IPS-15b (cell line): ENCODE data around the gene TMC6.

Source experiments
- H3K27me3 ChIP-seq: one replicate; pipeline ENCODE4 v1.6.1; 2013; ENCODE audit warnings: low read length; ENCODE audit not compliant: control insufficient read depth, insufficient read depth
- H3K36me3 ChIP-seq: one replicate; pipeline ENCODE4 v1.6.1; 2013; ENCODE audit warnings: low read length; ENCODE audit not compliant: control insufficient read depth, insufficient read depth
- H3K4me1 ChIP-seq: one replicate; pipeline ENCODE4 v1.6.1; 2013; ENCODE audit warnings: mild to moderate bottlenecking, low read length; ENCODE audit not compliant: control insufficient read depth, insufficient read depth
- H3K4me3 ChIP-seq: one replicate; pipeline ENCODE4 v1.5.1; 2013; ENCODE audit warnings: low read depth, low read length
- H3K9ac ChIP-seq: one replicate; pipeline ENCODE4 v1.6.1; 2013; ENCODE audit warnings: low read depth, mild to moderate bottlenecking, low read length
- H3K9me3 ChIP-seq: one replicate; pipeline ENCODE4 v1.6.1; 2013; ENCODE audit warnings: mild to moderate bottlenecking, low read length; ENCODE audit not compliant: control insufficient read depth, insufficient read depth

Gene TMC6

GRCh38 chr17:78062596-78062995 is 66.0 kb downstream of the TMC6 start:
- no peaks in the 10 kb centered on the region for H3K4me1 ChIP-seq
- H3K9ac ChIP-seq, result no peak overlapping the region
- no peaks in the 10 kb centered on the region for H3K36me3 ChIP-seq
- no peak overlapping the region for H3K4me3 ChIP-seq
- no peaks in the 10 kb centered on the region for H3K9me3 ChIP-seq
- no peaks in the 10 kb centered on the region for H3K27me3 ChIP-seq
